Endothelial cell of umbilical vein (primary cell): ENCODE measurements around the gene CCDC92B. TPM values are rescaled to one million over a fixed set of nuclear protein-coding genes. Genes with fewer than 3 reads are reported as not detected.

ENCODE experiments used
- BruUV-seq: library from RNA; stranded (reverse); fragments of 400-500 nt; replicated peaks from 2 replicates; lab custom pipeline; 2021; lab: Mats Ljungman, UMichigan
- CTCF ChIA-PET: fragments of 300-600, 350-600 bp; sonication (Branson Sonifier 250); formaldehyde crosslinking; loops from one replicate; lab custom pipeline; 2021; ENCODE audit warnings: antibody characterized with exemption, inconsistent platforms; lab: Charles Lee
- POLR2A ChIA-PET: fragments of 300-600, 350-600 bp; sonication (Branson Sonifier 250); formaldehyde crosslinking; loops from one replicate; lab custom pipeline; 2021; ENCODE audit warnings: antibody characterized with exemption, inconsistent platforms; lab: Charles Lee
- DNase-seq: peaks from one replicate; pipeline ENCODE4 v3.0.0-alpha.2; 2011; ENCODE audit warnings: low read depth, low spot score
- FAIRE-seq: peaks from 2 replicates; lab custom pipeline; 2011; peaks lifted over from hg19 to GRCh38; lab: Jason Lieb, UNC
- H2AFZ ChIP-seq: 2 replicates; pipeline ENCODE4 v1.6.0; 2012; ENCODE audit warnings: low read depth, low read length, control low read depth, inconsistent platforms
- H3K27ac ChIP-seq: 2 replicates; pipeline ENCODE4 v1.5.1; 2011; ENCODE audit warnings: low read depth, mild to moderate bottlenecking, control low read depth, low read length, moderate library complexity; ENCODE audit not compliant: insufficient read depth
- H3K27me3 ChIP-seq, 2 experiments: 2 replicates each; pipeline versions ENCODE4 v1.6.0 to v1.6.1; 2011; ENCODE audit warnings: low read length in 2 of 2, mixed read lengths in 1 of 2; ENCODE audit not compliant: control insufficient read depth in 2 of 2, insufficient read depth in 2 of 2
- H3K36me3 ChIP-seq, 2 experiments: 2 replicates in 1 of 2; 3 replicates in 1 of 2; pipeline ENCODE4 v1.5.1; 2011; ENCODE audit warnings: low read length in 2 of 2, mild to moderate bottlenecking in 1 of 2, moderate library complexity in 1 of 2; ENCODE audit not compliant: control insufficient read depth in 2 of 2, insufficient read depth in 2 of 2; ENCODE audit errors: extremely low read depth in 1 of 2
- H3K4me1 ChIP-seq: 3 replicates; pipeline ENCODE4 v1.5.1; 2011; ENCODE audit warnings: mild to moderate bottlenecking, low read length; ENCODE audit not compliant: control insufficient read depth, insufficient read depth; ENCODE audit errors: extremely low read depth
- H3K4me2 ChIP-seq: 2 replicates; pipeline ENCODE4 v1.6.1; 2011; ENCODE audit warnings: low read length, control low read depth, mixed read lengths; ENCODE audit not compliant: insufficient read depth
- H3K4me3 ChIP-seq, 3 experiments: fragments of 200-600 bp in 1 of 3; sonication (generic), shearing (Covaris generic) in 1 of 3; replicated peaks in 1 of 3; 2 replicates each; pipeline ENCODE4 v1.5.1; 2011 to 2016; ENCODE audit warnings: control low read depth in 3 of 3, low read length in 3 of 3, mild to moderate bottlenecking in 2 of 3, inconsistent platforms in 1 of 3, low read depth in 1 of 3, moderate library complexity in 1 of 3; ENCODE audit not compliant: insufficient read depth in 1 of 3
- H3K79me2 ChIP-seq: 2 replicates; pipeline ENCODE4 v1.6.0; 2012; ENCODE audit warnings: low read length, inconsistent platforms; ENCODE audit not compliant: control insufficient read depth, insufficient read depth
- H3K9ac ChIP-seq: replicated peaks from 2 replicates; pipeline ENCODE3; 2011; ENCODE audit warnings: low read length, control low read depth; ENCODE audit not compliant: insufficient read depth; ENCODE audit errors: extremely low read depth
- H3K9me1 ChIP-seq: replicated peaks from 3 replicates; pipeline ENCODE4 v1.6.0; 2011; ENCODE audit warnings: mild to moderate bottlenecking, low read length; ENCODE audit not compliant: control insufficient read depth, insufficient read depth; ENCODE audit errors: extremely low read depth
- H3K9me3 ChIP-seq: replicated peaks from 2 replicates; pipeline ENCODE4 v1.5.1; 2012; ENCODE audit warnings: low read length, inconsistent platforms; ENCODE audit not compliant: control insufficient read depth, insufficient read depth
- H4K20me1 ChIP-seq: replicated peaks from 2 replicates; pipeline ENCODE3; 2011; ENCODE audit warnings: mild to moderate bottlenecking, low read length; ENCODE audit not compliant: control insufficient read depth, insufficient read depth; ENCODE audit errors: extremely low read depth
- CTCF ChIP-seq, 2 donors: IDR thresholded peaks; 1 replicate in 1 of 2; 2 replicates in 1 of 2; pipeline ENCODE4 v1.5.1; 2011; ENCODE audit warnings: low read length in 2 of 2, mild to moderate bottlenecking in 2 of 2, moderate library complexity in 2 of 2, control low read depth in 1 of 2, inconsistent platforms in 1 of 2, low read depth in 1 of 2; ENCODE audit not compliant: insufficient read depth in 1 of 2; ENCODE audit errors: extremely low read depth in 1 of 2
- EZH2 ChIP-seq: IDR thresholded peaks from 2 replicates; pipeline ENCODE4 v1.6.1; 2012; ENCODE audit warnings: borderline replicate concordance, low read depth, mild to moderate bottlenecking, moderate library complexity, low read length, inconsistent platforms; ENCODE audit not compliant: severe bottlenecking
- FOS ChIP-seq: IDR thresholded peaks from 2 replicates; pipeline ENCODE4 v1.6.1; 2011; ENCODE audit warnings: mild to moderate bottlenecking, low read length, moderate library complexity, borderline replicate concordance; ENCODE audit not compliant: insufficient read depth
- GATA2 ChIP-seq: IDR thresholded peaks from 2 replicates; pipeline ENCODE4 v1.7.0; 2011; ENCODE audit warnings: low read depth, mild to moderate bottlenecking, moderate library complexity, mixed read lengths, low read length; ENCODE audit not compliant: insufficient read length, insufficient read depth
- JUN ChIP-seq: IDR thresholded peaks from 2 replicates; pipeline ENCODE4 v1.6.1; 2011; ENCODE audit warnings: borderline replicate concordance, low read depth; ENCODE audit not compliant: insufficient read length, insufficient read depth
- MAX ChIP-seq: IDR thresholded peaks from 2 replicates; pipeline ENCODE4 v1.6.1; 2011; ENCODE audit not compliant: insufficient read depth, insufficient read length
- MYC ChIP-seq: IDR thresholded peaks from one replicate; pipeline ENCODE4 v1.6.1; 2011; ENCODE audit warnings: mild to moderate bottlenecking, low read depth, low read length
- POLR2A ChIP-seq: IDR thresholded peaks from 2 replicates; pipeline ENCODE4 v1.6.1; 2012; ENCODE audit warnings: low read depth, mild to moderate bottlenecking, control low read depth, low read length
- POLR2AphosphoS5 ChIP-seq: IDR thresholded peaks from 2 replicates; pipeline ENCODE4 v1.6.1; 2012; ENCODE audit warnings: low read depth, mild to moderate bottlenecking, control low read depth, low read length, moderate library complexity; ENCODE audit not compliant: insufficient read depth
- dilution Hi-C: fragments of 300-500 bp; cut with MboI; formaldehyde crosslinking; loops from one replicate; pipeline ENCODE4 v1.15.0; 2019; ENCODE audit warnings: low sequenced_read_pairs; ENCODE audit not compliant: extremely low pct_ligation_motif_present
- intact Hi-C: fragments of 100-400 bp; cut with micrococcal nuclease; formaldehyde crosslinking; loops from one replicate; pipeline ENCODE4 v1.10.0; 2022
- polyA plus RNA-seq, 4 experiments: library from polyadenylated mRNA; depleted of rRNA in 3 of 4; stranded (reverse) in 3 of 4; unstranded in 1 of 4; fragments of >200 nt; gene quantifications; 2 replicates each; pipeline versions ENCODE4 v1.2.1 to v1.2.3, GENCODE V29; 2011 to 2012; ENCODE audit warnings: missing spikeins in 1 of 4
- total RNA-seq: library from RNA; stranded (reverse); gene quantifications from 2 replicates; pipeline ENCODE4 v1.2.3, GENCODE V29; 2021

CCDC92B gene
- total and polyA plus RNA-seq, 2 donors (not counting 3 experiments of a cell fraction or from before 2014, with no cell fraction given): not detected

- intact Hi-C loops: no loop called here
- no peaks in the 10 kb centered on the region for H3K9me3 ChIP-seq
- FAIRE-seq (no peak), DNase-seq (no peak)
- no TSS peak for BruUV-seq
- peaks cover 19 to 22% of the 10 kb centered on the region in 2 experiments for H3K36me3 ChIP-seq
- ChIA-PET POLR2A (no interaction called here), CTCF (no interaction called here)
- H2AFZ ChIP-seq: no peak overlapping the region
- no peaks in the 10 kb centered on the region for H3K4me1 ChIP-seq
- no peak overlapping the region for H3K4me2 ChIP-seq
- no peaks in the 10 kb centered on the region for H3K9me1 ChIP-seq
- H3K4me3 ChIP-seq: no peak overlapping the region
- H3K27me3 ChIP-seq: no peaks in the 10 kb centered on the region
- H3K79me2 ChIP-seq: peaks cover 8% of the 10 kb centered on the region
- H3K9ac ChIP-seq: no peak overlapping the region
- dilution Hi-C loops: no loop called here
- H4K20me1 ChIP-seq: peaks cover 5% of the 10 kb centered on the region
- TF ChIP-seq GATA2 (no peak), FOS (no peak), POLR2A (no peak), POLR2AphosphoS5 (no peak), JUN (no peak), MAX (no peak), MYC (no peak)
- no peak overlapping the region for H3K27ac ChIP-seq
Measured at GRCh38 chr17:2681650-2682049, 67.8 kb downstream of the CCDC92B start.

GRCh38 chr17:2680961-2681360 is 68.5 kb downstream of the CCDC92B start:
- H3K4me1 ChIP-seq: no peaks in the 10 kb centered on the region
- no peaks in the 10 kb centered on the region for H3K9me1 ChIP-seq
- no peak for FAIRE-seq
- peaks cover 8% of the 10 kb centered on the region for H3K79me2 ChIP-seq
- no peak for DNase-seq
- H3K27me3 ChIP-seq: no peaks in the 10 kb centered on the region
- H3K27ac ChIP-seq: no peak overlapping the region
- peaks cover 21 to 22% of the 10 kb centered on the region in 2 experiments for H3K36me3 ChIP-seq
- intact Hi-C loops: no loop called here
- dilution Hi-C loops: no loop called here
- POLR2A ChIA-PET: no interaction called here
- no peaks in the 10 kb centered on the region for H3K9me3 ChIP-seq
- CTCF ChIA-PET: no interaction called here
- H3K9ac ChIP-seq: no peak overlapping the region
- no peak overlapping the region for H3K4me3 ChIP-seq
- H4K20me1 ChIP-seq: peaks cover 5% of the 10 kb centered on the region
- TF ChIP-seq MAX (no peak), FOS (no peak), MYC (no peak), CTCF (IDR thresholded peaks at IDR 0.05; ENCODE audit: extremely low read depth in 1 of 2, insufficient read depth in 1 of 2, low read depth in 1 of 2, low read length in 2 of 2) (no peak), EZH2 (no peak), JUN (no peak), GATA2 (no peak)
- no peak overlapping the region for H3K4me2 ChIP-seq
- H2AFZ ChIP-seq: no peak overlapping the region
- BruUV-seq: no TSS peak
